ENCODE data around the gene CCDC88B. TPM values are rescaled to one million over a fixed set of nuclear protein-coding genes. Genes with fewer than 3 reads are reported as not detected.

The CCDC88B gene
- polyA plus RNA-seq, 1 donor from 2014 or later: 33.0 TPM

DNA sequence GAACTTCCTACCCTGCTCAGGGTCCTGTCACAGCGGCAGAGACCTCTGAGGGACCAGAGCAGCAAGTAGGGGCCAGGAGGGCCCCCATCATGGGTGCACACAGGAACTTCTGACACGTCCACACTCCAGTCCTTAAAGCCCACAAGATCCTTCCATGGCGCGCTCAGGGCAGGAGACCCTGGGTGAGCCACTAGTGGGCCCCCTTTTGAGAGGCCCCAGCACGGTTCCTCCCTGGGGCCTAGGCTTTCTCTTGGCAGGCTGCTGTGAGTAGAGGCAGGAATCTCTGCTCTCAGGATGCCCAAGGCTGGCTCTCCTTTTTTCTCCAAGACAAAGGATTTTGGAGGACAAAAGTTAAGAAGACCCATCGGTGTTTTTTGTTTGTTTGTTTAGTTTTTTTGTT is 41.3 kb downstream of the CCDC88B start:
- H3K9me3 Mint-ChIP-seq: no peaks in the 10 kb centered on the region
- no peaks in the 10 kb centered on the region for H3K36me3 Mint-ChIP-seq
- H3K27me3 Mint-ChIP-seq: peaks cover 2% of the 10 kb centered on the region
- peaks cover 0 to 8% (median 6%) of the 10 kb centered on the region in 3 donors for H3K4me1 Mint-ChIP-seq
- H3K27ac Mint-ChIP-seq: no peak overlapping the region
- no peak overlapping the region for H3K4me3 Mint-ChIP-seq

DNA sequence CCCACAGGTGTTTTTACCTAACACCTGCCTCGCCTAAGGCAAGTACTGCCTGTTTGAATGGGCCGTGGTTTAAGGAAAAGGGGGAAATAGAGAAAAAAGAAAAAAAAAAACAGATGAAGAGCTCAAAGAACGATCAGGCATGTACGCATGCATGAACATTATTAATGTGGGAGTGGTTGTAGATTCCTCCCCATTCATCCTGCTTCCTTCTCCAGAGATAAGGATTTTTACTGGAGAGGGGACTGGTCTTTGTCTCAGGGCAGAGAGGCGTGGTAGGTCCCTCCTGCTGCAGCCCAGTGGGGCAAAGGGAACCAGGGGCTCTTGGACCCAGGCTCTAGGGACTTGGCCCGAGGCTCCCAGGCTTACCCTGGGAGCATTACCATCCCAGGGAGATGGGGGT is 42.0 kb downstream of the CCDC88B start:
- H3K27me3 Mint-ChIP-seq: peaks cover 2% of the 10 kb centered on the region
- no peaks in the 10 kb centered on the region for H3K9me3 Mint-ChIP-seq
- H3K4me3 Mint-ChIP-seq: no peak overlapping the region
- no peak overlapping the region for H3K27ac Mint-ChIP-seq
- peaks cover 0 to 8% (median 8%) of the 10 kb centered on the region in 3 donors for H3K4me1 Mint-ChIP-seq
- H3K36me3 Mint-ChIP-seq: no peaks in the 10 kb centered on the region

- H3K4me1 Mint-ChIP-seq: peaks cover 0 to 8% (median 8%) of the 10 kb centered on the region in 3 donors
- no peak overlapping the region for H3K4me3 Mint-ChIP-seq
- H3K9me3 Mint-ChIP-seq: no peaks in the 10 kb centered on the region
- no peaks in the 10 kb centered on the region for H3K36me3 Mint-ChIP-seq
- H3K27me3 Mint-ChIP-seq: peaks cover 5% of the 10 kb centered on the region
- H3K27ac Mint-ChIP-seq: no peak overlapping the region
These were observed 42.6 kb downstream of the CCDC88B start for GRCh38 chr11:64382586-64382985.

- H3K27ac Mint-ChIP-seq: no peak overlapping the region
- peaks cover 7% of the 10 kb centered on the region for H3K27me3 Mint-ChIP-seq
- H3K4me3 Mint-ChIP-seq: no peak overlapping the region
- no peaks in the 10 kb centered on the region for H3K9me3 Mint-ChIP-seq
- H3K36me3 Mint-ChIP-seq: no peaks in the 10 kb centered on the region
- peaks cover 0 to 8% (median 8%) of the 10 kb centered on the region in 3 donors for H3K4me1 Mint-ChIP-seq
These were observed 43.6 kb downstream of the CCDC88B start for GRCh38 chr11:64383580-64383979.

- Mint-ChIP-seq H3K27me3 (peaks cover 7% of the 10 kb centered on the region), H3K9me3 (no peaks in the 10 kb centered on the region), H3K27ac (no peak overlapping the region), H3K4me3 (no peak overlapping the region), H3K4me1 (peaks cover 0 to 8% (median 8%) of the 10 kb centered on the region in 3 donors), H3K36me3 (no peaks in the 10 kb centered on the region)
These were observed 44.2 kb downstream of the CCDC88B start for GRCh38 chr11:64384028-64384737.

DNA sequence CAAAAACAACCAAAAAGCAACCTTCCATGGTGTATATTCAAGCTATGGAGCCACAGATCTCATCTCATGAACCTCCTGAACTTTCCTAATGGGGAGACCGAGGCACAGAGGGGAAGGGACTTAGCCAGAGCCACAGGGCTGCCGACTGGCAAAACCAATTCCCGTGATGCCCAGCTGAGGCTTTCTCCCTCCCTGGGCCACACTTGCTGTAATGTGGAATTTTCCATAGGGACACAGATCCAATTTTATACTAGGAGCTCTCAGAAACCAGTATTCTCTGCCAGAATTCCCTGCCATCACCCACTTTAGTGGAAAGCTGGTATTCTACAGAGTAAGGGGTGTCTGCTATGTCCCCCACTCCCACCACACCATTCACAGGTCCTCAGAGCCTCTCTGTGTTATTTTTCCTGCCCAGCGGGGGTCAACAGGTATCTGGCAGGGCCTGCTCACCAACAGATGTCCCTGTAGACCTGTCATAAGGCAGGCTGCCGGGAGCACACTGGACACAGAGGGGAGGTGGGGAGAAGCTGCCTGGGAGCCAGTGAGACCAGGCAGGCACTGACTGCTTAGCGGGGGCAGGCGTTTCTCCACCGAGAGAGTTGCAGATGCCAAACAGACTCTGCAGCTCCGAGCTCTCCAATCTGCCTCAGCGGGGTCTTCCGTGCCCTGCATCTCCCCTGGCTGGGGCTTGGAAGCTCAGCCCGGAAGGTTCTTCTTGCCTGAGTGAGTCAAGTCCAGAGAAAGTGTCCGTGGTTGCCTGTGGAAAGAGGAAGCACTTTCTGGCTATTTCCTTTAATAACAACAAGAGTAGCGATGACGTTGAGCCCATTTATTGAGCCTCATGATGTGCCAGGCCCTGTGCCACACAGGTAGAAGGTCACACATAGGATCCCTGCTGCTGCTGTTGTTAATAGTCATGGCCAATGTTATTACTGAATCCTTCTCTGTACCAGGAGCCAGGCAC is 45.3 kb downstream of the CCDC88B start:
- Mint-ChIP-seq H3K9me3 (peaks cover 0 to 4% (median 2%) of the 10 kb centered on the region in 3 donors), H3K36me3 (no peaks in the 10 kb centered on the region), H3K4me3 (peak overlapping the region in 1 of 4 donors; percentile 35), H3K4me1 (peaks cover 1 to 10% (median 8%) of the 10 kb centered on the region in 3 donors), H3K27me3 (peaks cover 10% of the 10 kb centered on the region), H3K27ac (no peak overlapping the region)

DNA sequence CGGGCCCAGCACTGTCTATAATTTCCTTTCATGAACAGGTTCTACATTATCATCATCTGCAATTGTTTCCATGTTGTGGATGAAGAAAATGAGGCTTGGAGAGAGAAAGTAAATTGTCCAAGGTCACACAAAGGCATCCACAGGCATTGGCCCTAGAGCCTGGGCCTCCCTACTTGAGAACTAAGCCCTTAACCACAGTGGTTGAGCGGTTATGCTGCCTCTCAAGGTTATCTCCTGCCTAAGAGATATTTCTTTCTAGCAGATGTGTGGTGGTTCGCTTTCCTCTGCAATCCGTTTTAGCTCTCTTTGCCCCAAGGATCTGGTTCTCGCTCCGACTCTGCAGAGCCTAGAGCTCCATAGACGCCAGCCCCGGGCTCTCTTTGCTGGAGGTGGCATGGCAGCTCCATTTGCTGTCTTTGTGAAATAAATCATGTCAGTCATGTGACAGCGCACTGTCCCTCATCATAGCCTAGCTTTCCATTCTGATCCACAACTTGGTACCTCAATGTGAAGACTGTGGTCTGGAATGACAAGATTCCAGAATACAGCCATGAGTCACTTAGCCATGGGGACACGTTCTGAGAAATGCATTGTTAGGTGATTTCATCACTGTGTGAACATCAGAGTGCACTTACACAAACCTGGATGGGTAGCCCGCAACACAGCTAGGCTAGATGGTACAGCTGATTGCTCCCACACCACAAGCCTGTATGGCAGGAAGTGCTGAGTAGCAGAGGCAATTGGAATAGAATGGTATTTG is 46.1 kb downstream of the CCDC88B start:
- no peak overlapping the region for H3K4me3 Mint-ChIP-seq
- peaks cover 7 to 14% (median 8%) of the 10 kb centered on the region in 3 donors for H3K4me1 Mint-ChIP-seq
- H3K36me3 Mint-ChIP-seq: peaks cover 2% of the 10 kb centered on the region
- H3K27ac Mint-ChIP-seq: peak overlapping the region in 1 of 3 donors; percentile 29
- H3K9me3 Mint-ChIP-seq: peaks cover 0 to 6% (median 5%) of the 10 kb centered on the region in 3 donors
- H3K27me3 Mint-ChIP-seq: peaks cover 16% of the 10 kb centered on the region

GRCh38 chr11:64387916-64388315 is 47.9 kb downstream of the CCDC88B start:
- H3K36me3 Mint-ChIP-seq: peaks cover 2% of the 10 kb centered on the region
- no peak overlapping the region for H3K27ac Mint-ChIP-seq
- H3K4me3 Mint-ChIP-seq: no peak overlapping the region

DNA sequence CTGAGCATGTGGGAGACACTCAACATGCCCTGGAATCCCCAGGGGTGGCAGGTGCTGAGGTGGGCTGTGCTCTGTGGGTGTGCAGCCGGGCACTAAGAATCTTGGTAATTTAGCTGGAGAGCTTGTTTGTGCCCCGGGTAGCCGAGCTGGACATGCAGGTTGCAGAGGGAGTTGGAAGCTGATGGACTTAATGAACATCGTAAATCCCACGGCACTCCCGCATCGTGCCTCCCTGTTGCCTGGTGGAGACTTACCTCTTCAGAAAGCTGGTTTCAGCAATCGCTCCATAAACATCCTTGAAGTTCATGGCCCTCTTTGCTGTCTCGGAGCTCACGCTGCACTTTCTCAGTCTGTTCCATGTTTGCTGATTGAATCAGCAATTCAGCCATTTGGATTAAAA is 48.9 kb downstream of the CCDC88B start:
- H3K4me1 Mint-ChIP-seq: peaks cover 7 to 14% (median 8%) of the 10 kb centered on the region in 3 donors
- peaks cover 2% of the 10 kb centered on the region for H3K36me3 Mint-ChIP-seq
- H3K4me3 Mint-ChIP-seq: no peak overlapping the region
- H3K9me3 Mint-ChIP-seq: peaks cover 0 to 6% (median 5%) of the 10 kb centered on the region in 3 donors
- peak overlapping the region in 1 of 3 donors; percentile 28 for H3K27ac Mint-ChIP-seq
- peaks cover 21% of the 10 kb centered on the region for H3K27me3 Mint-ChIP-seq

More at GRCh38 chr11:64387916-64388315, 47.9 kb downstream of the CCDC88B start:
- H3K27me3 Mint-ChIP-seq: peaks cover 21% of the 10 kb centered on the region
- peaks cover 0 to 6% (median 5%) of the 10 kb centered on the region in 3 donors for H3K9me3 Mint-ChIP-seq
- peaks cover 7 to 14% (median 8%) of the 10 kb centered on the region in 3 donors for H3K4me1 Mint-ChIP-seq

GRCh38 chr11:64389851-64390250 is 49.8 kb downstream of the CCDC88B start:
- Mint-ChIP-seq H3K27ac (peak overlapping the region in 1 of 3 donors; percentile 28), H3K27me3 (peaks cover 24% of the 10 kb centered on the region), H3K4me3 (no peak overlapping the region), H3K36me3 (peaks cover 2% of the 10 kb centered on the region), H3K9me3 (peaks cover 0 to 6% (median 5%) of the 10 kb centered on the region in 3 donors), H3K4me1 (peaks cover 7 to 14% (median 8%) of the 10 kb centered on the region in 3 donors)

DNA sequence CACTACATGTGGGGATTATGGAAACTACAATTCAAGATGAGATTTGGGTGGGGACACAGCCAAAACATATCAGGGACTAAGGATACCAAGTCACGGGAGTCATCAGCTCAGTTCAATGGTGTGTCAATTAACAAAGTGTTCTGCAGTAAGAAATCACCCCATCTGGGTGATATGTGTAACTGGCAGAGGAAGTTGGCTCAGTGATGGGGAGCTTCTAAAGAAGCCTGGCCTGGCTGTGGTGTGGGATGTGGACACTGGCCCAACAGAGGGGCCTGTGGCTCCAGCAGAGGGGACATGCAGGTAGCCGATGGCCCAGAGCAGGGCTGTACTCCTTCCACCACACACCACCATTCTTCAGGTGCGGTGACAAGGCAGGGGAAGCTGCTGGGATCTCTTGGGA is 50.6 kb downstream of the CCDC88B start:
- Mint-ChIP-seq H3K27me3 (peaks cover 29% of the 10 kb centered on the region), H3K4me3 (peak overlapping the region in 2 of 4 donors; percentile 22 to 52), H3K27ac (peak overlapping the region in 2 of 3 donors; percentile 16 to 37), H3K4me1 (peaks cover 6 to 12% (median 7%) of the 10 kb centered on the region in 3 donors), H3K9me3 (peaks cover 0 to 6% (median 5%) of the 10 kb centered on the region in 3 donors), H3K36me3 (peaks cover 2% of the 10 kb centered on the region)

DNA sequence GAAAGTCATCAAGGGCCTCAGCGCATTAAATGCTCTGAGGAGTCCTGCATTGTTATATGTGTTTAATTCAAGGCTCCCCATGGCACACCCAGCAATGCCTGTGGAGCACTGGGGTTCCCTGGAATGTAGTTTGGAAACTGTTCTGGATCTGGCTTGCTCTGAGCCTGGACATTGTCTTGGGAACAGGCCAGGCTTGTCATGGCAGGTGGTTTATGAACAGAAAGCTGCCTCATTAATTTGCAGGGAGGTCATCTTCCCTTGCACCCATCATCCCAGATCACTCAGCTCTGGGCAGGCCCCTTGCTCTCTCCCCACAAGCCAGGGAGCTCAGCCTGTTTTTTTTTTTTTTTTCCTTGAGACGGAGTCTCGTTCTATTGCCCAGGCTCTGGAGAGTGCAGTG is 51.8 kb downstream of the CCDC88B start:
- peaks cover 1 to 7% (median 5%) of the 10 kb centered on the region in 3 donors for H3K4me1 Mint-ChIP-seq
- no peak overlapping the region for H3K27ac Mint-ChIP-seq
- H3K36me3 Mint-ChIP-seq: peaks cover 2% of the 10 kb centered on the region
- peaks cover 36% of the 10 kb centered on the region for H3K27me3 Mint-ChIP-seq
- H3K4me3 Mint-ChIP-seq: no peak overlapping the region
- H3K9me3 Mint-ChIP-seq: peaks cover 0 to 6% (median 5%) of the 10 kb centered on the region in 3 donors

DNA sequence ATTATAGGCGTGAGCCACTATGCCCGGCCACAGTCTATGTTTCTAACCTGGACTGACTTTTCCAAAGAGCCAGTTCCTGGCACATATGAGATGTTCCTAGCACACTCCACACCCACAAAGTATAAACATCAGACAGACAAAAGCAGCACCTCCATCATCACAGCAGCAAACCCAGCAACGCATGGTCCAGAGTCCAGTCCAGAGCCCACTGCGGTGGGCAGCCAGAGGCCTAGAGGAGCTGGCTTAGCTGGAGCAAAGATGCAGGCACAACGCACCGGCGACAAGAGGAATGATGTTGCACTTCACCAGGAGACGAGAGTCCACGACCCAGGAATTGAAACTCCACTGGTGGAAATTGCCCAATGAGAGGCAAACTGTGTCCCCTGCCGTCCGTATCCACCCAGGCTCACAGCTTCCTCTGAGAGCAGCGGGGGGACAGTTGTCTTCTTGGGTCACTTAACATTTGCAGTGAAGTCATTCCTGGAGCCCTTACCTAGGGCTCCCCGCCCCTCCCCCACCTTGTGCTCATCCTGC is 55.6 kb downstream of the CCDC88B start:
- Mint-ChIP-seq H3K27me3 (peaks cover 31% of the 10 kb centered on the region), H3K4me1 (peaks cover 0 to 3% (median 2%) of the 10 kb centered on the region in 3 donors)

DNA sequence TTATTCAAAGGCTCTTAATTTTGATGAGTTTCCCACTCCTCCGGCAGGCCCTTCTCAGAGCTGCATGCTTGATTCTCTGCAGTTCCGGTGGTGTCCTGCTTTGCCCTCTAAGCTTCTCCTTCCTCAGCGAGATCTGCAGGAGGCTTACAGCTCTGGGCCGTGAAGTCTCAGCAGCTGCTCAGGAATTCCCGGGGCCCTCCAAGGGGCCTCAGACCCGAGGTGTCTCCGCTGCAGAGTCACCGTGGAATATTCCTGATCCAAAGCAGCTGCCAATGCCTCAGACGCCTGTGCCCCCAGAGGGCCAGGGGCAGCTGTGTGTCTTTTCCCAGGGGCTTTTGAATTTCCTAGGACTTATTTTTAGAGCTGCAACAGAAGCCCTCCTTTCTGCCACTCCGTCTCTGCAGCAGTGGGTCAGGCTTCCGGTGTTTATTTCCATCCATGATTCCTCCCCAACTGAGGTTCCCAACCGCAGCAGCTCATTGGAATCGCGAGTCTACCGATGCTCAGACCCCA is 56.1 kb downstream of the CCDC88B start:
- no peaks in the 10 kb centered on the region for H3K36me3 Mint-ChIP-seq
- no peak overlapping the region for H3K4me3 Mint-ChIP-seq
- H3K27me3 Mint-ChIP-seq: peaks cover 32% of the 10 kb centered on the region
- no peaks in the 10 kb centered on the region for H3K9me3 Mint-ChIP-seq
- no peaks in the 10 kb centered on the region for H3K4me1 Mint-ChIP-seq
- H3K27ac Mint-ChIP-seq: no peak overlapping the region

More for the DNA sequence above, 55.6 kb downstream of the CCDC88B start:
- Mint-ChIP-seq H3K36me3 (no peaks in the 10 kb centered on the region), H3K27ac (peak overlapping the region in 1 of 3 donors; percentile 47), H3K4me3 (no peak overlapping the region), H3K9me3 (peaks cover 0 to 2% (median 0%) of the 10 kb centered on the region in 3 donors)
